ENCODE measurements around the gene DTNA.

Gene DTNA

DNA sequence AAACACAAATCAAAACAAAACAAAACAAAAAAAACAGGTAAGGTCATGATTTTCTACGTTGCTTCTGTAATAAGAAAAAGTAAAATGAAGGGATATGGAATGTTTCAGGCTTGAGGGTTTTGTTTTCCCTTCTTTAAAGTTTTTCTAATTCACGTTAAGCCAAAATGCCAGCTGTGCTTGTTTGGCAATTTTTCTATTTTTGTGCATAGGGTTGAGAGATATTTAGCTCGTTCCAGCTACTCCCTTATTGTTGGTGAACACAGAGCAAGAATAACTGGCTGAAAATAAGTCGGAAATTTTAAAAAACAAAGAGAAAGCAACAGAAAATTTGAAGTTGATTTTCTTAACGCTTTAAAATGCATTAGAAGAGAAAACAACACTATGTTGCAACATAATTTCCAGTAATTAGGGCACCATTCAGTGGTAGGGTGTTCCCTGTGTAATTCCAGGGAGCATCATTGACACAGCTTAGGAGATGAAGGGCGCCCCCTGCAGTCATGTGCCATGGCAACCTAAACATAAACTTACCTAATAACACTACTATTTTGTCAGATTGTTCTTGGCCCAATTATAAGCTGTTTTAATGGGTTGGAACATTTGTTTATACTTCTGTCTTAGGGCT is 99.5 kb downstream of the DTNA start:
- peak; percentile 44 for DNase-seq

DNA sequence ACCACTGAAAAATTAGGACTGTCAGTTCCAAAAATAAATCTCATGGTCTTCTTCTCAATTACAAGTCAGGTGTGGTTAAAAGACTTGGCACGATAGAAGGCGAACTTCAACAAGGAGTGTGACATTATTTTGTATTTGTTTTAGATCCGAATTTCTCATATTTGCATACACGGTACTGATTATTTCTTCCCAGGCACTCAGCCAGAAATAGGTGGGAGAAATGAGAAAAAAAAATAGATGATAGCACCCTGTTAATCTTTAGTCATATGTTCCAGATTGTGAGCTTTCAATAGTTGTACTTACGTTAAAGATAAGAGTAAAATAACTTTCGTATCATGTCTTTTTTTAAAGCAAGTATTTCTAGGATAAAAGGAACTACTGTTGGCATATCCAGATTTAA is 106.1 kb downstream of the DTNA start:
- DNase-seq: no peak

DNA sequence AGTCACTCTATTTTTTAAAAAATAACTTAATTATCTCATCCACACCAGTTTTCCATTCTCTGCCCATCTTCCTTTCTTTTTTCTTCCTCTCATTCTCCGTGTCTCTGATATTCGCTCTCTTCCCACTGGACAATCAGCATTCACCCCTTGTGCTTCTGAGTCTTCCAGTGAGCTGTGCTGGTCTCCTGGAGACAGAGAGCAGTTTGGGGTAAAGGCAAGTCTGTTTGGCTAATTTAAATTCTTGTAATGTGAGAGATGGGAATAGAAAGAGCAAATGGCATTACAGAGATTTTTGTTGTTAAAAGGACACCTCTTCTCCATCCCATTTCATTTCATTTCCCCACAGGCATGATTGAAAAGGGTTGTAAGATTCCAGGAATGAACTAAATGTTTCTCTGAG is 107.5 kb downstream of the DTNA start:
- no peak for DNase-seq

DNA sequence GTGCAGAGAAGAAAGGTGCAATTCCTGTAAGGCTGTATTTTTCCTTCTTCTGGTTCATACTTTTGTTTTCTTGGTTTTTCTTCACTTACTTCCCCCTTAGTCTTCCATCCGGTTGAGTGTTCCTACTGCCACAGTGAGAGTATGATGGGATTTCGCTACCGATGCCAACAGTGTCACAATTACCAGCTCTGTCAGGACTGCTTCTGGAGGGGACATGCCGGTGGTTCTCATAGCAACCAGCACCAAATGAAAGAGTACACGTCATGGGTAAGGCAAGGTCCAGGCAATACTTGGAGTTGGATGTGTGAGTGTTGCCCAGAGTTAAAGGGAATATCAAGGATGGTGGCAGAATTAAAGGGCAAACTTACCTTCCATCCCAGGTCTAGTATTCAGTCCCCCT is 108.0 kb downstream of the DTNA start:
- DNase-seq: no peak

DNA sequence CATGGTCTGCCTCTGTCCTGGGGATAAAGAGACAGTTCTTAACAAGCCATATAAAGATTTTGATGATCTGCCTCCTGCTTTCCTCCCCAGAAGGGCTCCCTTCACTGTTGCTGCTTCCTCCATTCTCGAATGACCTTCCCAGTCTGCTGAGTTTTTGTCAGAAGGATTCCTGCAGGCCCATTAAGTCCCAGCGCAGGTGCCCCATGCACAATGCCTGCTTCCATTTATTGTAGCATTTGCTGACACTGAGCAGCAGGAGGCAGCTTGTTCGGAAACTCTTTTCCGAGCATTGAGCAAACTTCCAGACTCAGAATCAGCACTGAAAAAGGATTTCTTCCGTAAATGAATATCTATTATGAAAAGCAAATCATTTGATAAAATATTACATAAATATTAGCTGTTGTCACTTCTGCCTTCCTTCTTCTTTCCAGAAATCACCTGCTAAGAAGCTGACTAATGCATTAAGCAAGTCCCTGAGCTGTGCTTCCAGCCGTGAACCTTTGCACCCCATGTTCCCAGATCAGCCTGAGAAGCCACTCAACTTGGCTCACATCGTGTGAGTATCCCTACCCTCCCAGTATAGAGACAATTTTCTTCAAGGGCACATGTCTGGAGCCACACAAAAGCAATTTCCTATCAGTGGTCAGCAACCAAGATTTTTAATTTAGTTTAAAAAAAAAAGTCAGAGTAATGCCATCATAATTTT is 110.4 kb downstream of the DTNA start:
- DNase-seq: no peak

DNA sequence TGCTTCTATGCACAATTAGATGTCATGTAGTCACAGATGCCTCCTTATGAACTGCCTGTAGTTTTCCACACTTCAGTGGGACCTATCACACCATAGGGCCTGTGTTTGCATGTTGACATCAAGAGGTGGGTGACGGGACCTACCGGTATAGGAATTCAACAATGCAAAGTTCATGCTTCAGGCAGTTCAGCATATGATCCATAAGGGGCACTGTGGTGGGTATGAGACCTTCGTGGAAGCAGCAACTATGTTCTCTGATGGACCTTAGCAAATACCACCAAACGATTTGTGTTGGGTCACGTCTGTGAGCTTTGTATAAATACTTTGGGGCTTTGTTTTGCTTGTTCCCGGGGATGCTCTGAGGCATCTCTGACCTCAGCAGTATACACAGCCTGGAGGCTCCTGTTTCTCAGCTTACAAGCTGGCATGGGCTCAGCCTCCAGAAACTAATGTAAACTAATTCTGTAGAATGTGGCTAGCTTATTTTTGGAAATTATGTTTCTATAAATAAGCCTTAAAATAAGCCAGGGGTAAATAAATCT is 111.6 kb downstream of the DTNA start:
- peak; percentile 1 for DNase-seq

DNA sequence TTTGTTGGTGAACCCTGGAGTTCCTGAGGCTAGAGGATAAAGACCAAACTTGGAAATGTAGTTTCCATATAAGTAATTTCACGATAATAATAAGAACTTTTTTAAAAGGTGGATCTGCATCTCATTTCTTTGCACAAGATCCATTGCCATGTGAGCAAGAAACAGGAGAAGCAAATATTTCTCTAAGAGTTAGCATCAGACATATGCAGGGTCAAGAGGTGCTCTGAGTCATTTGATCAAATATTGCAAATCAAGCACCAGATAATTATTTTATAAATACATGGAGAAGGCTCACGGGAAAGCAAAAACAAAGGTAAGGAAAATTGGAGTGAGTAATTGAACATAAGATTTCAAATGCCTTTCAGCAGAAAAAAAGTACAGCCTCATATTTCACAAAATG is 118.0 kb downstream of the DTNA start:
- DNase-seq: no peak

DNA sequence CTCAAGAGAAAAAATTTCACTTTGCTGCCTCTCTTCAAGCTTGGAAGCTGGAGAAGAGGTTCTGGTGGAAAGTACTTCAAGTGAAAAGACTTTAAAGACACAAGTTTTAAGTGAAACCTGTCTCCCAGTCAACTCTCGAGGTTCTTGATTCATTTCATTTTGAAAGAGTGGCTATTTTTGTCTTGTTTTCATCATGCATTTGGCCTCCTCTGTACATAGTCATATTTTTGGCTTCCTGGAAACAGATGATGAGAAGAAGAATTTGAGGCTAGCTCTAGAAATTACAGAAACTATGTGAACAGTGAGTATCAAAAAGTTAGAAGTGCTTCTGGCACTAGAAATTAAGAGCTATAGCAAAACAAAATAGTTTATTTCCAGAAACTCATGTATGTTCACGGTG is 124.8 kb downstream of the DTNA start:
- DNase-seq: no peak

DNA sequence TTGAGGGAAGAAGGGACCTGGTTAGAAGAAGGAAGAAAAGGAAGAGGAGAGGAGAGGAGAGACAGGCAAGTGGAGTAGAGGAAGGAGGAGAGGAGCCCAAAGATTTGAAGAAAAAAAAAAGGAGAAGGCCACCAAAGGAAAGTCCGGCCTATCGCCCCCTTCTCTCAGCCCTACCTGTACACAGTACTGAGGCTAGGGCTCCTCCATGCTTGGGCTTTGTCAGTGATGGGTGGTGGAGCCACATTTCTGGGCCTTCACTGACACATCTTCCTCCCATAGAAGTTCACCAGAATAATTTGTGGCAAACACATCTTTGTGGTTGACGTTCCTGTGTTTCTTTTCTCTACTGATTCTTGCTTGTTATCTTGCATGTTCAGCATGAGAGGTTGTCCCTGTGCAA is 125.4 kb downstream of the DTNA start:
- no peak for DNase-seq

DNA sequence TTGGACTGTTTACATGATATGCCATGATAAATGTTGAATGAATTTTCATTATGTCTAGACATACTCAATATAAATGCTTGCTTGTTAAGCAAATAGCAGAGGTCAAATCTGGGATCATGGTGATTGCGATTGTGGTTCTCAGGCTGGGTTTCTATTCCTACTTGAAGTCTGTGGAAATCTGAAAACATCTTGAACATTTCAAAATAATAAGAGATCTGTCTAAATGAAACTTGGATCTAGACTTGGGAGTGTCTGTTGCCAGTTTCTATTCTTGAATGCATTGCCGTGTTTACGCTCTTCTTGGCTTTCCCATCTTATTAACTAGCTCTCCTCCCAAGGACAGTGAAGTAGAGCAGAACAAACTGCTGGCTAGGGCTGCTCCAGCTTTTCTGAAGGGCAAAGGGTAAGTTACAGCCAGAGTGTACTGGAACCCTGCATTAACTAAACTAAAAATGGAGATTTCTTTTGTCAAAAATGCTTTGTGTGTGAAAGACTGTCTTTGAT is 127.7 kb downstream of the DTNA start:
- no peak for DNase-seq

DNA sequence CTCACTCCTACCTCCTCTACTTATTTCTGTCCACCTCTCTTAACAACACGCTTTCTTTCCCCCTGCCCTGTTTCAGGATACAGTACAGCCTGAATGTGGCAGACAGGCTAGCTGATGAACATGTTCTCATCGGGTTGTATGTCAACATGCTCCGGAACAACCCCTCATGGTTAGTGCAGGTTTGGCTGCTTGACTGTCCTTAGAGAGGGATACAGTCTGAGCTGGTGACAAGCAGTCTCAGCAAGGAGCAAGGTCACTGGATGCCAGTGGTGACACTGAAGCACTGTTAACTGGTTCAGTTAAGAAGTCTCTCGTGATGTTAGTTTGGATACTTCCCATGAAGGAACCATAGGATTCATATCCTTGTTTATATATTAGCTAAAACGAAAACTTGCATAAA is 128.6 kb downstream of the DTNA start:
- no peak for DNase-seq

DNA sequence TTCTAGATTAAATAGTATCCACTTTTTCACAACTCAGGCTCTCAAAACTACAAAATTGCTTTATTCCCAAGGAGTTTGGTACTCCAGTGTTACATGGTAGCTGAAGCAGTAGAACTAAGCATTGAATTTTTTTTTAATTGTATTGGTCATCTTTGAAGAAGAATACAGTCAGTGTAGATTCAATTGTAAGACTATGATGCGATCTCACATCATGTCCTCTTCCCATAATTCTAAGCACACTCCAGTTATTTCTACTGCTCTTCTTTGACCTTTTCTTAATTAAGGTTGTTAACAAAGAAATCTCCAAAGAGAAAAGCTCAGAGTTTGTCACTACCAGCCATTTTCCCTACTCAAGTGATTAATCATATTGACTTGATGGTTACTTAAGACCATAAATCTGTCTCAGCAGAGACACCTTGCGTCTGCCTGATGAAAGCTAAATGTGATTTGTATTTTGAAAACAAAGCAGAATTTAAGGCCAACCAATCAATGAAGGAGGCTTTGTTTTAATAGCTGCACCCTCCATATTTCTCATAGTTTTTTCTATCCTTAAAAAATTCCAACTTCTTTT is 130.2 kb downstream of the DTNA start:
- DNase-seq: no peak

DNA sequence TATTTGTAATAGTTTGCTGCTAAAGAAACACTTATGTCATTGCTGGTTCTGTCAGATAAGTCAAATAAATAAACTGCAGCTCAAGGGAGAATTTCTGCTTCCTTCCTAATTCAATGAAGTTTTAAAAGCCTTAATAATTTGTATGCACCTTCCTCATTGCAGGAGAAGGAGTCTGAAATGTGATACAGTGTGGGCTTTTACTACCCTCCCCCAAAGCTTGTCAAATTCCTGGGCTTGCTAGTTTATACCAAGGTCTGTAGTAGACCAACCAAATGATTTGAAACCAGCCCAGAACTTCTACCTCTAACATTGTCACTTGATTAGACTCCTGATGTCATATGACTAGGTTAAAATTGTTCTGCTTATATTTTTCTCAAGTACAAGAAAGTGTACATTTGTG is 131.8 kb downstream of the DTNA start:
- no peak for DNase-seq

DNA sequence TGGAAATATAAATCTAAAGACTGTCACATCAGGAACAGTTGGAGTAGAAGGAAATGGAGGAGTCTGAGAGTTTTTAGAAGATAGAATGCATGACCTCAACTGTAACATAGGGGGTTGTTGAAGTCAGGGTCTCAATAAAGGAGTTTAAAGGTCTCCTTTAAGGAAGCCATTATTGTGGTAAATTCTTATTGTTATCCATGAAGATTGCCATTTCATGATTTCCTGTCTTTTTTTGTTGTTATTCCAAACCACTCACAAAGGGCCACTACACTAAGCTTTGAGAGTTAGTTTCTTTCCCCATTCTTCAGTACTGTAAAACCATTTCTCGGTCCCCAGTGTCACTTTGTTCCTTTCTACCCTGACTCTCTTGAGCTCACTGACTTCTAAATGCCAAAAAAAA is 134.0 kb downstream of the DTNA start:
- no peak for DNase-seq

DNA sequence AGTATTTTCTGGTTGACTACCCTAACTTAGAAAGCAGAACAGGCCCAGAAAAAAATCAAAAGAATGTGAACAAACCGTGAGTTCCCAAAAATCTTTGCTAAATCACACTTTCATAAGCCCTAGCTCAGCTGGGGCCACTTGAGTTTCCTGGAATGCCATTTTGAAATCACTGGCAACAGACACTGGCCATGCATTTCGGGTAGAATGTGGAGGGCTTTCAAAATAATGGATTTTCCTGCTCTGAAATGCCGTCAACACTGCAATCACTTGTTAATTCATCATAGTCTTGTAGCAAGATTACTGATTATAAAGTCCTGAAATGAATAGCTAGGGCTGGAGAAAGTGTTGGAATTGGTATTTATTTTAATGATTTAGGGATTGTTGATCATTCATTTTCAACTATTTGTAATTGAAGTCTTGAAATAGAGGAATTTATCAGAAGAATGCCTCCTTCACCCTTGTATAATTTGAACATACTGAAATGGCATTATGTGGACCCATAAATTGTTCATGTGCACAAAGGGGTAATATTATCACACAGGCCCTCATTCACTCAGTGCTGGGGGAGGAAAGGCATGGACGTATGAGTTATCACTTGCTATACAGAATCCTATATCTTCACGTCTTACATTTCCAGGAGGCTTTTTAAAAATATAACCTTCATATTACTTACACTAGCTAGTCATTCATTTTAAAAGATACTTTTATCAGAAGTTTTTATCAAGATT is 134.8 kb downstream of the DTNA start:
- DNase-seq: no peak

DNA sequence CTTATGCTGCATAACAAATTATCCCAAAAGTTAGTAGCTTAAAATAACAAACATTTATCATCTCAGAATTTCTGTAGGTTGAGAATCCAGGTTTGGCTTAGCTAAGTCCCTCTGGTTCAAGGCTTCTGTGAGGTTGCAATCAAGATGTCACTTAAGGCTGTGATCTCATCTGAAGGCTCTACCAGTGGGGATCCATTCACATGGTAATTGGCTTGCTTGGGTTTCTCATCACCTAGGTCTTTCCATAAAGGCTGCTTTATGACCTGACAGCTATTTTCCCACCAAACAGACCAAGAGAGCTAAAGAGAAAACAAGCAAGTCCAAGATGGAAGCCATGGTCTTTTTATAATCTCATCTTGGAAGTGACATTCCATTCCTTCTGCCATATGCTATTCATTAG is 137.3 kb downstream of the DTNA start:
- no peak for DNase-seq

DNA sequence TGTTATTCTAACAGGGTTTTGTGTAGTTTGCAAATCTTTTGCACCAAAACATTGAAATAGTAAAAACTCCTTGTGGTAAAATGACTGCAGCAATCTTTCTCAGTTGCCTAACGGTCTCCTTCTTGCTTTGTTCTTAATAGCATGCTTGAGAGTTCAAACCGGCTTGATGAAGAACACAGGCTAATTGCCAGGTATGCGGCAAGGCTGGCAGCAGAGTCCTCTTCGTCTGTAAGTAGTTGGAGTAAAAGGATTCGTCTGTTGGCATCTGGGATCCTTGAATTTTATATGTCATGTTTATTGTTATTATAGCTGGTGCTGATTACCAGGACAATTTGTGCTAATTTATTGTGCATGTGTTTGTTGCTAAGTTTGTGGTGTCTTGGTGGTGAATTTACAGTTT is 138.1 kb downstream of the DTNA start:
- no peak for DNase-seq

DNA sequence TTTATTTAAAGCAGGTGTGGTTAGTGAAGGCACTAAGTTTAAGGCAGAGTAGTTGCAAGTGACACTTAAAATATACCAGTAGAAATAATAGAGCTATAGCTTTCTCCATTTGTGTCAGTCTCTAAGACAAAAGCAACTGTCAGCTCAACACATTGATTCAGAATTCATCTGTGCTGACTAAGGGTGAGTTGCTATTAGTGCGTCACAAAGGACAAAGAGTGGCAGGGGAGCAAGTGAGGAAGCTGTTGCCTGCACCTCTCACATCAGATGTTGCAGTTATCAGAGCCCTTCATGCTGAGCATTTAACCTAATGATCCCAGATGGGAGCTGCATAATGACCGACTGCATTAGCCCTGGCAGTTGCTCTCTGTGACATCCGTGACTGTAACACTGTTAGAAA is 138.6 kb downstream of the DTNA start:
- no peak for DNase-seq

DNA sequence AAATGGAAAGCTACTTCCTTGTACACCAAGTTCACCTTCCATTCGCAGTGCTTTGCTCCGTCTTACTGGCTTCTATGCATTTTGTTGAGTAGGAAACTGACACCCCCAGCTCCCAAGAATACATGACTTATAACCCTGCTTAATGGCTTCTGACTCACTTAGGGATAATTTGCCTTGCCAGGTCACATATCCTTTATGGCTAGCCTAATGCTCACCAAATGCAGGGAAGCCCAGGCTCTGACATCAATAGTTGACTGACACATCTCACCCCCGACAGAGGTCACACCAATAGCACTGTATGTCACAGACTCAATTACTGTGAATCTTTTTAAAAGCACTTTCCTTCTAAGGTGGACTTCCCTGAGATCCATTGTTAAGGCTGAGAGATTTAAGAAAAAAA is 147.2 kb downstream of the DTNA start:
- no peak for DNase-seq

DNA sequence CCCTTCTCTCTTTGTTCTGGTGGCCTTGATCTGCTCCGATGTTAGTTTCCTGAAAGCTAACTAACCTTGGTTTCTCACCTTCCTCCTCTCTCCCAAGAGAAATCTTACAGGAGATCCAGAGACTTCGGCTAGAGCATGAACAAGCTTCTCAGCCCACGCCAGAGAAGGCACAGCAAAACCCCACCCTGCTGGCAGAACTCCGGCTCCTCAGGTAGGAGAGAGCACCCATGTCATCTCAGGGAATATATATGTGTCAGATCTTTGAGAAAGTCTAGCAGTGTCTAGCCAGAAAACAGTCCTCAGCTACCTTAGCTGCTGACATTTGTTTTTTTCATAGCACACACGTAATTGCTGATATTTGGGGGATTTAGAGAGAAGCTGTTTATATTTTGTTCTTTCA is 148.1 kb downstream of the DTNA start:
- no peak for DNase-seq

DNA sequence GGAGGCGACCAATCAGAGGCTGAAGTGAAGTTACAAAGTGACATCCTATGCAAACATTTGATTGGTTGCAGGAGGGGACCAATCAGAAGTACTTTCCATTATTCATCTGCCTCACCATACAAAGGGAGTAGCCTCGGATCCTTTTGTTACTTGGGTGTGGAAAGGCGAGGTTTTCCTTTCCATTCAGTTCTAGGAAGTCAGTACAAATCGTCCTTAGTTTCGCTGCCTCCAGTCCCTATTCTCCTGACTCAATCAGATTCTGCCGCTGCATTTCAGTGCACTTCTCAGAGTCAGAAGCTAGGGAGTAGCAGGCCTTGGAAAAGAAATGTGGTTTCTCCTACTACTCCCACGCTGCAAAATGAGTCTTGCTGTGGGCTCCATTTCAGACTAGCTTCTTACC is 149.4 kb downstream of the DTNA start:
- DNase-seq: no peak

DNA sequence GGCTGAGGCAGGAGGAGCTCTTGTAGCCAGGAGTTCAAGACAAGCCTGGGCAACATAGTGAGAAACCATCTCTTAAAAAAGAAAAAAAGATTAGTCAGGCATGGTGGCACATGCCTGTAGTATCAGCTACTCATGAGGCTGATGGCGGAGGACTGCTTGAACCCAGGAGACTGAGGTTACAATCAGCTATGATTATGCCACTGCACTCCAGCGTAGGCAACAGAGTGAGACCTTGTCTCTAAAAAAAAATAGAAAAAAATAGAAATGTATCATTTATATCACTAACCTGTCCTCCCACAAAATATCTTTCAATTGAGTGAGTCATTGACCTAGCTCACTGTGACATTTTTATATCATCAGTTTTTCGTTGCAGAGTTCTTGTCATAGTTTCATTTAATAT is 152.5 kb downstream of the DTNA start:
- no peak for DNase-seq

DNA sequence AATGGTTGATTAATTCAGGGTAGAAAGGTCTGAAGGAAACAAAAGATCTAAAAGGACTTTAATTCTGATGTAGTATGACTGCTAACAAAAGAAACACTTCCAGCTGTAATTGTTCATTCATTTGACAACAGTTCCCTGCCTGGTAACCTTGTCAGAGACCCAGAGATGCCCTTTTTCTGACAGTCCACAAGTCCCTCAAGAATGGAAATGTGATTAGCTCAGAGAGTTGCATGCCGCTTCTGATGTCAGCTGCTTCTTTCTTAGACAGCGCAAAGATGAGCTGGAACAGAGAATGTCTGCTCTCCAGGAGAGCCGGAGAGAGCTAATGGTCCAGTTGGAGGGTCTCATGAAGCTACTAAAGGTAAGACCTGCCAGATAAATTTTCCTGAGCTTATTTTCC is 153.6 kb downstream of the DTNA start:
- no peak for DNase-seq

Data from EL (cell line).